OCI-LY1 (cell line): ENCODE results near the gene C19orf53.

Experiments used
- CTCF ChIP-seq: fragments of 200-600 bp; sonication (generic), shearing (Covaris generic); IDR thresholded peaks from 2 replicates; pipeline ENCODE4 v1.5.1; 2017; ENCODE audit warnings: mild to moderate bottlenecking, antibody characterized with exemption, low read length, moderate library complexity, mixed read lengths
- EZH2 ChIP-seq: fragments of 200-600 bp; sonication (generic), shearing (Covaris generic); IDR thresholded peaks from 2 replicates; pipeline ENCODE4 v1.8.0; 2017; ENCODE audit warnings: borderline replicate concordance, mixed run types, mild to moderate bottlenecking, antibody characterized with exemption, low read length, moderate library complexity, mixed read lengths

- no peak for TF ChIP-seq CTCF
- no peak for TF ChIP-seq EZH2
These were observed 14.7 kb downstream of the C19orf53 start for GRCh38 chr19:13788991-13789390.
